K562 (cell line): ENCODE results near the gene DKKL1. TPM values are rescaled to one million over a fixed set of nuclear protein-coding genes. Genes with fewer than 3 reads are reported as not detected.
A peak's percentile ranks its signal among the peaks of the same experiment; 100 is the strongest.

Experiments
- ARID3B ChIP-seq: fragments of 250-450 bp; sonication (Bioruptor Pico); IDR thresholded peaks from 2 replicates; pipeline ENCODE4 v1.4.0; 2020; ENCODE audit warnings: borderline replicate concordance
- ATF4 ChIP-seq: fragments of 450-650 bp; formaldehyde crosslinking; IDR thresholded peaks from 2 replicates; pipeline ENCODE4 v1.4.0; 2022; ENCODE audit warnings: mild to moderate bottlenecking, moderate library complexity
- ELF1 ChIP-seq: fragments of 200-800 bp; sonication (Bioruptor generic); IDR thresholded peaks from 2 replicates; pipeline ENCODE4 v1.6.1; 2016; ENCODE audit warnings: missing genetic modification characterization, missing compliant biosample characterization
- ILF3 ChIP-seq: fragments of 450-650 bp; IDR thresholded peaks from 2 replicates; pipeline ENCODE4 v1.6.1; 2018; ENCODE audit warnings: antibody characterized with exemption, mild to moderate bottlenecking, moderate library complexity, borderline replicate concordance
- POLR2B ChIP-seq: fragments of 450-650 bp; IDR thresholded peaks from 2 replicates; pipeline ENCODE4 v1.6.1; 2018; ENCODE audit warnings: low read depth; ENCODE audit not compliant: partially characterized antibody
- SLC30A9 ChIP-seq: fragments of 250-450 bp; sonication (Bioruptor Pico); IDR thresholded peaks from 2 replicates; pipeline ENCODE4 v1.8.0; 2022; ENCODE audit warnings: mild to moderate bottlenecking, moderate library complexity
- TARDBP ChIP-seq: fragments of 450-650 bp; IDR thresholded peaks from 2 replicates; pipeline ENCODE4 v1.6.1; 2016
- TOE1 ChIP-seq, 2 experiments: fragments of 450-650 bp in 1 of 2; sonication (generic) in 1 of 2; formaldehyde crosslinking in 1 of 2; IDR thresholded peaks; 2 replicates each; pipeline versions ENCODE4 v1.7.1 to v1.8.0; 2016 to 2022; ENCODE audit warnings: borderline replicate concordance in 2 of 2, mild to moderate bottlenecking in 2 of 2, antibody characterized with exemption in 1 of 2, inconsistent platforms in 1 of 2, low read depth in 1 of 2, missing genetic modification reagents in 1 of 2, moderate library complexity in 1 of 2
- U2AF1 ChIP-seq: fragments of 200-400 bp; formaldehyde crosslinking; optimal IDR thresholded peaks from 2 replicates; pipeline ENCODE3; 2017; ENCODE audit warnings: mild to moderate bottlenecking, low read depth, low read length, moderate library complexity
- ZNF146 ChIP-seq: IDR thresholded peaks from one replicate; pipeline ENCODE4 v1.6.1; 2018; ENCODE audit warnings: missing compliant biosample characterization; ENCODE audit not compliant: unreplicated experiment
- ZNF277 ChIP-seq: fragments of 250-450 bp; sonication (Bioruptor Pico); IDR thresholded peaks from 2 replicates; pipeline ENCODE4 v1.8.0; 2022; ENCODE audit warnings: inconsistent platforms, mild to moderate bottlenecking, moderate library complexity, borderline replicate concordance
- ZNF766 ChIP-seq: fragments of 200-800 bp; sonication (Bioruptor generic); conservative IDR thresholded peaks from 2 replicates; pipeline ENCODE4 v1.6.1; 2016; ENCODE audit warnings: missing genetic modification characterization, missing compliant biosample characterization
- ZNF780A ChIP-seq: fragments of 250-450 bp; sonication (Bioruptor Pico); IDR thresholded peaks from 2 replicates; pipeline ENCODE4 v1.5.0; 2021; ENCODE audit warnings: mild to moderate bottlenecking
- polyA plus RNA-seq, 8 experiments: library from polyadenylated mRNA; depleted of rRNA in 4 of 8; stranded (reverse) in 5 of 8; unstranded in 3 of 8; fragments of >200 nt; fragmentation: Nextera tagmentation in 2 of 8; fragmentation: Illumina TruSeq in 1 of 8; extraction: Ambion mirVana in 2 of 8; extraction: Trizol in 1 of 8; gene quantifications; 2 replicates each; pipeline versions ENCODE4 v1.2.1 to v1.2.3, GENCODE V29; 2011 to 2014; ENCODE audit warnings: inconsistent platforms in 1 of 8, missing spikeins in 1 of 8
- total RNA-seq, 7 experiments: library from RNA; depleted of rRNA in 6 of 7; stranded (reverse); fragments of >200 nt in 6 of 7; fragmentation: Illumina TruSeq in 2 of 7; extraction: Trizol in 2 of 7; gene quantifications; 2 replicates each; pipeline versions ENCODE4 v1.2.1 to v1.2.3, GENCODE V29; 2011 to 2021; ENCODE audit warnings: low replicate concordance in 1 of 7
- TF ChIP-seq, protein P1 (sequence below), 2 experiments: IDR thresholded peaks in 1 of 2; conservative IDR thresholded peaks in 1 of 2; 2 replicates each; pipeline ENCODE4 v1.6.1; 2016; ENCODE audit warnings: low read depth in 2 of 2, mild to moderate bottlenecking in 1 of 2, missing compliant biosample characterization in 1 of 2, missing genetic modification characterization in 1 of 2, moderate library complexity in 1 of 2
- TF ChIP-seq, protein P2 (sequence below): fragments of 450-650 bp; formaldehyde crosslinking; conservative IDR thresholded peaks from 2 replicates; pipeline ENCODE4 v1.4.0; 2022; ENCODE audit warnings: mild to moderate bottlenecking, missing genetic modification characterization

DKKL1 gene
- total and polyA plus RNA-seq, 9 of the 15 experiments (the other 6 are each of a cell fraction or from before 2014, with no cell fraction given) = 0.15 to 1.7 (median 0.52) TPM

GRCh38 chr19:49391581-49392399 is 28.1 kb downstream of the DKKL1 start (continued):
- TF ChIP-seq, protein P1, sequence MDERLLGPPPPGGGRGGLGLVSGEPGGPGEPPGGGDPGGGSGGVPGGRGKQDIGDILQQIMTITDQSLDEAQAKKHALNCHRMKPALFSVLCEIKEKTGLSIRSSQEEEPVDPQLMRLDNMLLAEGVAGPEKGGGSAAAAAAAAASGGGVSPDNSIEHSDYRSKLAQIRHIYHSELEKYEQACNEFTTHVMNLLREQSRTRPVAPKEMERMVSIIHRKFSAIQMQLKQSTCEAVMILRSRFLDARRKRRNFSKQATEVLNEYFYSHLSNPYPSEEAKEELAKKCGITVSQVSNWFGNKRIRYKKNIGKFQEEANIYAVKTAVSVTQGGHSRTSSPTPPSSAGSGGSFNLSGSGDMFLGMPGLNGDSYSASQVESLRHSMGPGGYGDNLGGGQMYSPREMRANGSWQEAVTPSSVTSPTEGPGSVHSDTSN (CRISPR knock-in tag; IDR thresholded peaks at IDR 0.05; ENCODE audit: low read depth) = no peak
- TF ChIP-seq, protein P1 (tag; conservative IDR thresholded peaks at IDR 0.05; ENCODE audit: low read depth) = 0 out of 2 replicates have a peak, but pooled peaks have one; percentile 14
- no peak for TF ChIP-seq ELF1
- TF ChIP-seq U2AF1 = no peak
- 0 out of 2 replicates have a peak, but pooled peaks have one; percentile 56 for TF ChIP-seq TARDBP
- no peak for TF ChIP-seq ATF4 (CRISPR knock-in tag)
- TF ChIP-seq ILF3 = no peak
- TF ChIP-seq ZNF780A = no peak
- TF ChIP-seq SLC30A9 (CRISPR knock-in tag) = no peak
- no peak for TF ChIP-seq ZNF277 (CRISPR knock-in tag)
- TF ChIP-seq ZNF766 (CRISPR knock-in tag) = no peak
- no peak for TF ChIP-seq ZNF146 (CRISPR knock-in tag)
- no peak for TF ChIP-seq ARID3B
- TF ChIP-seq POLR2B = peak; percentile 42
- TF ChIP-seq, protein P2, sequence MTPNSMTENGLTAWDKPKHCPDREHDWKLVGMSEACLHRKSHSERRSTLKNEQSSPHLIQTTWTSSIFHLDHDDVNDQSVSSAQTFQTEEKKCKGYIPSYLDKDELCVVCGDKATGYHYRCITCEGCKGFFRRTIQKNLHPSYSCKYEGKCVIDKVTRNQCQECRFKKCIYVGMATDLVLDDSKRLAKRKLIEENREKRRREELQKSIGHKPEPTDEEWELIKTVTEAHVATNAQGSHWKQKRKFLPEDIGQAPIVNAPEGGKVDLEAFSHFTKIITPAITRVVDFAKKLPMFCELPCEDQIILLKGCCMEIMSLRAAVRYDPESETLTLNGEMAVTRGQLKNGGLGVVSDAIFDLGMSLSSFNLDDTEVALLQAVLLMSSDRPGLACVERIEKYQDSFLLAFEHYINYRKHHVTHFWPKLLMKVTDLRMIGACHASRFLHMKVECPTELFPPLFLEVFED (CRISPR knock-in tag) = peak; percentile 87
- TF ChIP-seq TOE1 (IDR thresholded peaks at IDR 0.05; ENCODE audit: borderline replicate concordance) = peak; percentile 74
- no peak for TF ChIP-seq TOE1 (CRISPR knock-in tag; IDR thresholded peaks at IDR 0.05; ENCODE audit: borderline replicate concordance, low read depth)
